Stomach smooth muscle (tissue), 2 donors: ENCODE data around the gene TRIM8.

Experiments
- H3K27ac ChIP-seq: one replicate; pipeline ENCODE4 v1.7.0; 2013; ENCODE audit warnings: mild to moderate bottlenecking, low read length, inconsistent platforms
- H3K27me3 ChIP-seq, 2 donors: one replicate each; pipeline ENCODE4 v1.7.0; 2013; ENCODE audit warnings: low read length in 2 of 2; ENCODE audit not compliant: insufficient read depth in 2 of 2, control insufficient read depth in 1 of 2
- H3K36me3 ChIP-seq, 2 donors: one replicate each; pipeline ENCODE4 v1.7.0; 2013; ENCODE audit warnings: low read length in 2 of 2; ENCODE audit not compliant: control insufficient read depth in 2 of 2, insufficient read depth in 2 of 2
- H3K4me1 ChIP-seq: one replicate; pipeline ENCODE4 v1.7.0; 2013; ENCODE audit warnings: low read length; ENCODE audit not compliant: control insufficient read depth, insufficient read depth
- H3K4me3 ChIP-seq, 2 donors: one replicate each; pipeline ENCODE4 v1.7.0; 2013; ENCODE audit warnings: low read length in 2 of 2
- H3K9ac ChIP-seq, 2 donors: one replicate each; pipeline ENCODE4 v1.7.0; 2013; ENCODE audit warnings: low read length in 2 of 2, mild to moderate bottlenecking in 1 of 2
- H3K9me3 ChIP-seq, 2 donors: one replicate each; pipeline ENCODE4 v1.7.0; 2013; ENCODE audit warnings: low read length in 2 of 2; ENCODE audit not compliant: control insufficient read depth in 2 of 2
- donor health status: healthy.
- donor health status: Pancreatic carcinoma.

Gene TRIM8

DNA sequence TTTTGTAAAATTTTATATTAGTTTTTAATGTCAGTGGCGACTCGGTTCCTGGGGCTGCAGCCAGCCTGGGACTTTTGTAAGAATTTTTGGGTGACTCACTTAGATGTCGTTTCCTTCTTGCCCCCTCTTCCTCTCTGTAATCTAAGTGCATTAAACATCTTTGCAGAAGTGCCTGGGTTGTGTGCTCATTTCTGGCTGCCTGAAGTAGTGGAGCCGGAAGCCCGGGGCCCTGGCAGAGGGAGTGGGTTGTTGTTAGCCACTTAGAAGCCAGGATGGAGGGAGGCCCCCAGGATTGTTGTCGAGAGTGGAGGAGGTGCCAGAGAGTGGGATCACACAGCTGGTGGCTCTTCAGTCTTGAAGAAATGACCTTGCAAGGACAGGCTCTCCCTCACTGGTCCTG is 11.0 kb upstream of the TRIM8 start:
- H3K9ac ChIP-seq, result peak overlapping the region in 1 of 2 donors; percentile 15
- no peak overlapping the region for H3K4me3 ChIP-seq
- peak overlapping the region; percentile 71 for H3K27ac ChIP-seq
- peaks cover 0 to 2% of the 10 kb centered on the region in 2 donors for H3K36me3 ChIP-seq
- no peaks in the 10 kb centered on the region for H3K27me3 ChIP-seq
- peaks cover 52% of the 10 kb centered on the region for H3K4me1 ChIP-seq
- no peaks in the 10 kb centered on the region for H3K9me3 ChIP-seq

DNA sequence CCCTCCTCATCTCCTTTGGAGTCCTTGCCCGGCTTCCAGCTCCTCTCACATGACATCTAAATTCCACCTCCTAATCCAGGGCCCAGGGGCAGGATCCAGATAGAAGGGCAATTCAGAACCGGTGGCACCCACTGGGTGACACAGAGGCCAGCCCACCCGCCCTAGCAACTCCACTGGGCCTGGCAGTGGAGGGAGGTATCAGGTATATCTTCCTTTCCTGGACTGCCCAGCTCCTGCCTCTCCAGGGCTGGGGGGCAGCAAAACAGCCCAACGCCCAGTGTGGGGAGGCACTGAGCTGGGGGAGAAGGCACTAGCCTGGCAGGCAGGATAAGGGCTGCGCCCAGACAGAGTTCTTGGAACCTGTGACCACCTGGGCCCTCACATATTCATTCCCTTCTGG is 10.4 kb upstream of the TRIM8 start:
- Histone ChIP-seq H3K27me3 (no peaks in the 10 kb centered on the region), H3K9me3 (no peaks in the 10 kb centered on the region), H3K36me3 (peaks cover 0 to 2% of the 10 kb centered on the region in 2 donors), H3K4me1 (peaks cover 47% of the 10 kb centered on the region), H3K27ac (peak overlapping the region; percentile 71), H3K9ac (no peak overlapping the region), H3K4me3 (no peak overlapping the region)

- Histone ChIP-seq H3K27me3 (no peaks in the 10 kb centered on the region), H3K4me1 (peaks cover 38% of the 10 kb centered on the region), H3K4me3 (no peak overlapping the region), H3K9me3 (no peaks in the 10 kb centered on the region), H3K27ac (no peak overlapping the region), H3K9ac (no peak overlapping the region), H3K36me3 (peaks cover 0 to 2% of the 10 kb centered on the region in 2 donors)
These were observed 9.6 kb upstream of the TRIM8 start for GRCh38 chr10:102634686-102635085.

- no peaks in the 10 kb centered on the region for H3K36me3 ChIP-seq
- H3K4me3 ChIP-seq, result no peak overlapping the region
- H3K27ac ChIP-seq, result no peak overlapping the region
- no peaks in the 10 kb centered on the region for H3K9me3 ChIP-seq
- H3K4me1 ChIP-seq, result peaks cover 32% of the 10 kb centered on the region
- no peaks in the 10 kb centered on the region for H3K27me3 ChIP-seq
- H3K9ac ChIP-seq, result no peak overlapping the region
These were observed 8.9 kb upstream of the TRIM8 start for GRCh38 chr10:102635377-102635776.

GRCh38 chr10:102639537-102639936 is 4.7 kb upstream of the TRIM8 start:
- Histone ChIP-seq H3K4me1 (peaks cover 7% of the 10 kb centered on the region), H3K9me3 (no peaks in the 10 kb centered on the region), H3K9ac (no peak overlapping the region), H3K4me3 (no peak overlapping the region), H3K36me3 (no peaks in the 10 kb centered on the region), H3K27me3 (no peaks in the 10 kb centered on the region), H3K27ac (no peak overlapping the region)

GRCh38 chr10:102641402-102641801 is 2.9 kb upstream of the TRIM8 start:
- Histone ChIP-seq H3K27ac (peak overlapping the region; percentile 99), H3K9me3 (no peaks in the 10 kb centered on the region), H3K4me1 (peaks cover 19% of the 10 kb centered on the region), H3K36me3 (no peaks in the 10 kb centered on the region), H3K9ac (peak overlapping the region in 1 of 2 donors; percentile 74), H3K4me3 (peak overlapping the region; percentile 92 to 98), H3K27me3 (no peaks in the 10 kb centered on the region)

- Histone ChIP-seq H3K4me3 (peak overlapping the region; percentile 92 to 98), H3K27me3 (no peaks in the 10 kb centered on the region), H3K36me3 (no peaks in the 10 kb centered on the region), H3K9me3 (no peaks in the 10 kb centered on the region), H3K4me1 (peaks cover 26% of the 10 kb centered on the region), H3K27ac (peak overlapping the region; percentile 99), H3K9ac (peak overlapping the region; percentile 74 to 88)
These were observed 2.2 kb upstream of the TRIM8 start for GRCh38 chr10:102641880-102642735.

DNA sequence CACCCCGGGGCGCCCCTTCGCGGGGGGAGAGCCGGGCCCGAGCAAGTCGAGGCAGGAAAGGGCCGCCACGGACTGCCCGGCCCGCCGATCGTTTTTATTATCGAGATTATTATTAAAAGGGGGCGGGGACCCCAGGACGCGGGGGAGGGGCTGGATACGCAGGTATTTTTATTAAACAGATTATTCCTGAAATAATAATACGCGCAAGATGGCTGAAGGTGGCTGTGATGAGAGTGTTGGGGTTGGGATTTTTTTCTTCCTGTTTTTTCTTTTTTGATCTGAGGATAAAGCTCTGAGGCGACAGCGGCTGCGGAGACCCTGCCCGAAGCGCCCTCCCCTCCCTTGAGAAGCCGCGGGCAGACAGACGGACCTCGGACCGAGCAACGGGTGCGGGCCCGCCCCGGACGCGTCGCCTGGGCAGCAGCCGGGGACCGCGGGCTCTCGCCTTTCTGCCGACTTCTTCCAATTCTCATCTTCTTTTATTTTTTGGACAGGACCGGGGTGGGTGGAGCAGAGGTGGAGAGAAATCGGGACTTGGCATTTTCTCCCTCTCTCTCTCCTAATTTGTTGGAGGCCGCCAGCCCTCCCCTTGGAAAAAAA is 1.4 kb upstream of the TRIM8 start:
- Histone ChIP-seq H3K36me3 (no peaks in the 10 kb centered on the region), H3K4me3 (peak overlapping the region; percentile 83 to 92), H3K9ac (peak overlapping the region; percentile 74 to 88), H3K27me3 (no peaks in the 10 kb centered on the region), H3K27ac (peak overlapping the region; percentile 99), H3K4me1 (peaks cover 34% of the 10 kb centered on the region), H3K9me3 (no peaks in the 10 kb centered on the region)

DNA sequence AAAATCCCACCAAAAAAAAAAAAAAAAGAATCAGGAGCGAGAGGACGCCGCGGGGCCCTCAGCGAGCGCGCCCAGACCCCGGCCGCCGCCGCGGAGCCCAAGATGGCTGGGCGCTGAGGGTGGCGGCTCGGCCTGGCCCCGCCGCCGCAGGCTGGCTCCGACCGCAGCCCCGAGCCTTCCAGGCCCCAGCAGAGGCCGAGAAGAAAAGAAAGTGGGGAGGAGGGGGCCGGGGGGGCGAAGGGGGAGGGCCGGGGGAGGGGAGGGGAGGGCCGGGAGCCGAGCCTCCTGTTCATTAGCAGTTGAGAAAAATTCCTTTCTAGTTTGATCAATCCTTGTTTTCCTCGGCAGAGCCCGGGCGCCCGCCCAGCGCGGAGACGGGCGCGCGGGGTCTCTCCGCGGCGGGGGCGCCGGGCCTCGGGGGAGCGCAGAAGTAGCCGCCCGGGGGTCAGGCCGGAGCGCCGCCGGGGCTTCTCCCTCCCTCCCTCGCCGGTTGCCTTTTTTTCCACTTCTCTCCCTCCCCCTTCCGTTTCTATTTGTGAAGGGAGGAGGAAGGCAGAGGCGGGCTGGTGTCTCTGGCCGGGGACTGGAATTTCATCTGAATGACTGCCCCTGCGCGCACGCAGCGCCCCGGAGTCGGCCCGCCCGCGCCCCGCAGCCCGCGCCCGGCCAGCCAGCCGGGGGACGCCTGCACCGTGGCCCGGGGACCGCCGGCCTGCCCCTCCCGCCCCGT is 778 bp upstream of the TRIM8 start:
- Histone ChIP-seq H3K9me3 (no peaks in the 10 kb centered on the region), H3K4me1 (peaks cover 40% of the 10 kb centered on the region), H3K27ac (peak overlapping the region; percentile 99), H3K9ac (peak overlapping the region; percentile 78 to 88), H3K27me3 (no peaks in the 10 kb centered on the region), H3K36me3 (no peaks in the 10 kb centered on the region), H3K4me3 (peak overlapping the region; percentile 83 to 92)

DNA sequence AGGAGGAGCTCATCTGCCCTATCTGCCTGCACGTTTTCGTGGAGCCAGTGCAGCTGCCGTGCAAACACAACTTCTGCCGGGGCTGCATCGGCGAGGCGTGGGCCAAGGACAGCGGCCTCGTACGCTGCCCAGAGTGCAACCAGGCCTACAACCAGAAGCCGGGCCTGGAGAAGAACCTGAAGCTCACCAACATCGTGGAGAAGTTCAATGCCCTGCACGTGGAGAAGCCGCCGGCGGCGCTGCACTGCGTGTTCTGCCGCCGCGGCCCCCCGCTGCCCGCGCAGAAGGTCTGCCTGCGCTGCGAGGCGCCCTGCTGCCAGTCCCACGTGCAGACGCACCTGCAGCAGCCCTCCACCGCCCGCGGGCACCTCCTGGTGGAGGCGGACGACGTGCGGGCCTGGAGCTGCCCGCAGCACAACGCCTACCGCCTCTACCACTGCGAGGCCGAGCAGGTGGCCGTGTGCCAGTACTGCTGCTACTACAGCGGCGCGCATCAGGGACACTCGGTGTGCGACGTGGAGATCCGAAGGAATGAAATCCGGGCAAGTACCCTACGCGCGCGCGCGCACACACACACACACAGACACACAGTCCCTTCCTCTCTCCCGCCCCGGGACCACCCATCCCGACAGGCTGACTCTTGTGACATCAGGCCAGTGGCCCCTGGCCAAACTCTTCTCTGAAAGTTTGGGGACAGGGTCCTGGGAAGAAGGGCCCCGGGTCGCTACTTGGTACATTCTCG is 538 bp downstream of the TRIM8 start:
- Histone ChIP-seq H3K27ac (peak overlapping the region; percentile 99), H3K27me3 (no peaks in the 10 kb centered on the region), H3K36me3 (no peaks in the 10 kb centered on the region), H3K4me1 (peaks cover 53% of the 10 kb centered on the region), H3K9me3 (no peaks in the 10 kb centered on the region), H3K9ac (peak overlapping the region; percentile 78 to 97), H3K4me3 (peak overlapping the region; percentile 79 to 92)
